ENCODE data around the gene MED12L.
A peak's percentile ranks its signal among the peaks of the same experiment; 100 is the strongest.

Gene MED12L

GRCh38 chr3:151085227-151085888 is at the start of gene MED12L:
MED12L (plus strand) TSS chr3:151085664; CDS start chr3:151086927, 1,263 bp downstream.
- in situ Hi-C loops (cut with MboI; ENCODE audit: low sequenced_read_pairs, unreplicated experiment): no loop called here
- TF ChIP-seq CTCF (IDR thresholded peaks at IDR 0.05; ENCODE audit: borderline replicate concordance, control extremely low read depth, extremely low read depth, insufficient read depth, missing control alignments): no peak
- peak; percentile 93 for DNase-seq (ENCODE audit: low spot score)

GRCh38 chr3:151037746-151038477 is 47.6 kb upstream of the MED12L start:
- no peak for DNase-seq (ENCODE audit: low spot score)
- no peak for TF ChIP-seq CTCF (IDR thresholded peaks at IDR 0.05; ENCODE audit: borderline replicate concordance, control extremely low read depth, extremely low read depth, insufficient read depth, missing control alignments)
- in situ Hi-C loops (cut with MboI; ENCODE audit: low sequenced_read_pairs, unreplicated experiment): no loop called here

DNA sequence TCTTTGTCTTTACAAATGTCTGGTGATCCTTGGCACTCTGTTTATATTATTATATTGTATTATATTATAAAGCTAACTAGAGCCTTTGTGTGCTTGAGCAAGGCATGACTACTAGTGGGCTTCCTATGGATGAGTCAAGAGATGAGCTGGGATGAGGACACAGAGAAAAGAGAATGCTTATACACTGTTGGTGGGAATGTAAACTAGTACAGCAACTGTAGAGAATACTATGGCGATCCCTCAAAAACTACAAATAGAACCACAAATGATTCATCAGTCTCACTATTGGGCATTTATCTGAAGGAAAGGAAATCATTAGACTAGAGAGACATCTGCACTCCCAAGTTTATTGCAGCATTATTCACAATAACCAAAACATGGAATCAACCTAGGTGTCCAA is 40.8 kb upstream of the MED12L start:
- no peak for DNase-seq (ENCODE audit: low spot score)
- in situ Hi-C loops (cut with MboI; ENCODE audit: low sequenced_read_pairs, unreplicated experiment): no loop called here
- no peak for TF ChIP-seq CTCF (IDR thresholded peaks at IDR 0.05; ENCODE audit: borderline replicate concordance, control extremely low read depth, extremely low read depth, insufficient read depth, missing control alignments)

GRCh38 chr3:151047636-151048035 is 37.8 kb upstream of the MED12L start:
- in situ Hi-C loops (cut with MboI; ENCODE audit: low sequenced_read_pairs, unreplicated experiment): no loop called here
- DNase-seq (ENCODE audit: low spot score): no peak
- no peak for TF ChIP-seq CTCF (IDR thresholded peaks at IDR 0.05; ENCODE audit: borderline replicate concordance, control extremely low read depth, extremely low read depth, insufficient read depth, missing control alignments)

DNA sequence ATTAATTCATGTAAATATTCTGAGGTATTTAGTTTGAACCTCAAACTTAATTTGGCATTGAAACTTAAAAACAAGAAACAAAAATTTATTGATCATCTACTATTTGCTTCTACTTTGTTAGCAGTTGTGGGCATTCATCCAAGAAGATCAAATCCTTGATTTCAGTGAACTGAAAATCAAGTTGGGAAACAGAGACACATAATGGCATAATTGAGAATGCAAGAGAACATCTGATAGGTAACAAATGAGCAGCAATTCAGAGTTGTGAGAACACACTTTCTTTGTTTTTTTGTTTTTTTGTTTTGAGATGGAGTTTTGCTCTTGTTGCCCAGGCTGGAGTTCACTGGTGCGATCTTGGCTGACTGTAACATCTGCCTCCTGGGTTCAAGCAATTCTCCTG is 33.9 kb upstream of the MED12L start:
- no peak for TF ChIP-seq CTCF (IDR thresholded peaks at IDR 0.05; ENCODE audit: borderline replicate concordance, control extremely low read depth, extremely low read depth, insufficient read depth, missing control alignments)
- in situ Hi-C loops (cut with MboI; ENCODE audit: low sequenced_read_pairs, unreplicated experiment): no loop called here
- DNase-seq (ENCODE audit: low spot score): no peak

DNA sequence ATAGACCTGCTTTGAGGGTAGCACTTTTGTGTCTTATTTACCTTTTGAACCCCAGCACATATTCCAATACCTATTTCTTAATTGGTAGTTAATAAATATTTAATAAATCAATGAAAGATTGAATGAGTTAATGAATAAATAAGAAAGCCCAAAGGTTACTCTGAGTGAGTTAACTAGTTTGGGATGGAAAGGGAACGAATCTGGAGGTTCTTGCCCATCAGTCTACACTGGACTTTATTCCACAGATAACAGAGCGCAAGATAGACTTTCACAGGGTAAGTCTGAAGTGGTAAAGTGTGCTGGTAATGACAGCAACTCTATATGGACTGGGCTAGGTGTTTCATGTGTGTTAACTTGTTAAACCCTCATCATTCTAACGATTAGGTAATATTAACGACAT is 33.1 kb upstream of the MED12L start:
- in situ Hi-C loops (cut with MboI; ENCODE audit: low sequenced_read_pairs, unreplicated experiment): no loop called here
- no peak for TF ChIP-seq CTCF (IDR thresholded peaks at IDR 0.05; ENCODE audit: borderline replicate concordance, control extremely low read depth, extremely low read depth, insufficient read depth, missing control alignments)

More for the DNA sequence above, 33.1 kb upstream of the MED12L start:
- DNase-seq (ENCODE audit: low spot score): no peak
